ENCODE measurements around the gene PRR14L. TPM values are rescaled to one million over a fixed set of nuclear protein-coding genes. Genes with fewer than 3 reads are reported as not detected.
"Not testable (repeated sequence)": the region's sequence is repeated elsewhere in the genome, so short reads cannot be mapped to it uniquely, and the experiment has no call there.

The PRR14L gene
- total RNA-seq, 1 experiment from 2014 or later, result 42.5 TPM

DNA sequence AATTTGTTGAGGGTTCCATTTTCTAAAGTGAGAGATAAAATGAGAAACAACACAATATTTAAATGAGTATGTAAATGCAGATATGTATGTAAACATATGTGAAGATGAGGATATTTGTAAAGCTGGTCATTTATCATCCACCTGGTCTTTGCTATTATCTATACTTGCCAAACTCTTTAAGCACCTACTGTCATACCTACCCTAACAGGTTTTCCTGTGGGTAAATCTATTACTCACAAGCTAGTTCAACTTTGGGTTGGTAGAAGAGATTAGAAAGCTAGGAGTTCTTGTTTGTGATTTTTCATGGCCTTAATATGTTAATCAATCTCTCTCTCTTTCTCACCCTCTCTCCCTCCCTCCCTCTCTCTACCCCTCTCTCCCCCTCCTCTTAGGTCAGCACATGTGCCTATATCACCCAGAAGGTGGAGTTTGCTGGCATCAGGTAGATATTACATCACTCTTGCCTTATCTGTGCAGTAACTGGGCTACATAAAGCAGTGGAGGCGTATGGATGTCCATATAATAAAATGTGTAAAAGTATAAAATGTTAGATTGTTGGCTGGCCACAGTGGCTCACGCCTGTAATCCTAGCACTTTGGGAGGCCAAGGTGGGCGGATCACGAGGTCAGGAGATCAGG is 18.6 kb upstream of the PRR14L start:
- Mint-ChIP-seq H3K4me3 (ENCODE audit: unreplicated experiment) (no peak overlapping the region), H3K4me1 (ENCODE audit: low read depth, unreplicated experiment) (no peaks in the 10 kb centered on the region), H3K36me3 (ENCODE audit: insufficient read depth, unreplicated experiment) (peaks cover 41% of the 10 kb centered on the region), H3K9me3 (ENCODE audit: unreplicated experiment) (no peaks in the 10 kb centered on the region), H3K27ac (ENCODE audit: unreplicated experiment) (no peak overlapping the region), H3K27me3 (ENCODE audit: insufficient read depth, unreplicated experiment) (no peaks in the 10 kb centered on the region)
- TF ChIP-seq, protein P1, sequence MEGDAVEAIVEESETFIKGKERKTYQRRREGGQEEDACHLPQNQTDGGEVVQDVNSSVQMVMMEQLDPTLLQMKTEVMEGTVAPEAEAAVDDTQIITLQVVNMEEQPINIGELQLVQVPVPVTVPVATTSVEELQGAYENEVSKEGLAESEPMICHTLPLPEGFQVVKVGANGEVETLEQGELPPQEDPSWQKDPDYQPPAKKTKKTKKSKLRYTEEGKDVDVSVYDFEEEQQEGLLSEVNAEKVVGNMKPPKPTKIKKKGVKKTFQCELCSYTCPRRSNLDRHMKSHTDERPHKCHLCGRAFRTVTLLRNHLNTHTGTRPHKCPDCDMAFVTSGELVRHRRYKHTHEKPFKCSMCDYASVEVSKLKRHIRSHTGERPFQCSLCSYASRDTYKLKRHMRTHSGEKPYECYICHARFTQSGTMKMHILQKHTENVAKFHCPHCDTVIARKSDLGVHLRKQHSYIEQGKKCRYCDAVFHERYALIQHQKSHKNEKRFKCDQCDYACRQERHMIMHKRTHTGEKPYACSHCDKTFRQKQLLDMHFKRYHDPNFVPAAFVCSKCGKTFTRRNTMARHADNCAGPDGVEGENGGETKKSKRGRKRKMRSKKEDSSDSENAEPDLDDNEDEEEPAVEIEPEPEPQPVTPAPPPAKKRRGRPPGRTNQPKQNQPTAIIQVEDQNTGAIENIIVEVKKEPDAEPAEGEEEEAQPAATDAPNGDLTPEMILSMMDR (IDR thresholded peaks at IDR 0.05; ENCODE audit: insufficient read depth in 1 of 2, low read depth in 1 of 2, low read length in 1 of 2, severe bottlenecking in 1 of 2, unreplicated experiment in 1 of 2), result no peak
- Histone ChIP-seq H3K27me3 (replicated peaks; ENCODE audit: control insufficient read depth, insufficient read depth, low read length) (no peaks in the 10 kb centered on the region), H3K36me3 (ENCODE audit: control insufficient read depth, insufficient read depth, low read length) (0 out of 2 replicates have a peak, but pooled peaks cover 1% of the 10 kb centered on the region), H3K4me1 (no peaks in the 10 kb centered on the region), H3K9me3 (no peaks in the 10 kb centered on the region), H3K4me3 (ENCODE audit: low read depth, low read length) (no peak overlapping the region)
- no TSS peak for BruUV-seq (replicated peaks)
- CTCF ChIA-PET, result no interaction called here
- POLR2A ChIA-PET, result no interaction called here
- intact Hi-C loops (cut with micrococcal nuclease; ENCODE audit: unreplicated experiment), result no loop called here
- DNase-seq, result no peak

DNA sequence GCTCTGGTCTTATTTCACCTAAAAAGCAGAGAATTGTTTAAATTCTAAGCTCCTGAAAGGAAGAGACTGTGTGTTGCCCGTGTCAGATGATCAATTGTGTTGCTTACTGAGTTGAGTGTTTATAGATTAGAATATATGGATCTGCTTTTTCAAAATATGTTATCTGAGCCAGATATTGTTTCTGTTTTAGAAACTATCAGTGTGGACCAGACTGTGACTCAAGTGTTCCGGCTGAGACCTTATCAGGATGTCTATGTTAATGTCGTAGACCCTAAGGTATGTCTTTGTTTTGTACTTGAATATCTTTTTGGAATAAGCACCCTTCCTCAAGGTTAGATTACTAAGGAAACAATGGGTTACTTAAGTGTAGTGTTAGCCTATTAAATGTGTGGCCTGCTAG is 14.9 kb upstream of the PRR14L start:
- ChIA-PET CTCF (no interaction called here), POLR2A (no interaction called here)
- no peaks in the 10 kb centered on the region for H3K4me1 Mint-ChIP-seq (ENCODE audit: low read depth, unreplicated experiment)
- no peak overlapping the region for H3K4me3 Mint-ChIP-seq (ENCODE audit: unreplicated experiment)
- H3K27me3 Mint-ChIP-seq (ENCODE audit: insufficient read depth, unreplicated experiment), result no peaks in the 10 kb centered on the region
- H3K4me1 ChIP-seq, result no peaks in the 10 kb centered on the region
- H3K27me3 ChIP-seq (replicated peaks; ENCODE audit: control insufficient read depth, insufficient read depth, low read length), result no peaks in the 10 kb centered on the region
- intact Hi-C loops (cut with micrococcal nuclease; ENCODE audit: unreplicated experiment), result no loop called here
- H3K27ac Mint-ChIP-seq (ENCODE audit: unreplicated experiment), result no peak overlapping the region
- no peaks in the 10 kb centered on the region for H3K9me3 ChIP-seq
- no peaks in the 10 kb centered on the region for H3K9me3 Mint-ChIP-seq (ENCODE audit: unreplicated experiment)
- H3K4me3 ChIP-seq (ENCODE audit: low read depth, low read length), result no peak overlapping the region
- BruUV-seq (replicated peaks), result no TSS peak
- no peaks in the 10 kb centered on the region for H3K36me3 ChIP-seq (ENCODE audit: control insufficient read depth, insufficient read depth, low read length)
- H3K36me3 Mint-ChIP-seq (ENCODE audit: insufficient read depth, unreplicated experiment), result peaks cover 31% of the 10 kb centered on the region
- TF ChIP-seq, protein P1 (IDR thresholded peaks at IDR 0.05; ENCODE audit: insufficient read depth in 1 of 2, low read depth in 1 of 2, low read length in 1 of 2, severe bottlenecking in 1 of 2, unreplicated experiment in 1 of 2), result no peak
- no peak for DNase-seq

DNA sequence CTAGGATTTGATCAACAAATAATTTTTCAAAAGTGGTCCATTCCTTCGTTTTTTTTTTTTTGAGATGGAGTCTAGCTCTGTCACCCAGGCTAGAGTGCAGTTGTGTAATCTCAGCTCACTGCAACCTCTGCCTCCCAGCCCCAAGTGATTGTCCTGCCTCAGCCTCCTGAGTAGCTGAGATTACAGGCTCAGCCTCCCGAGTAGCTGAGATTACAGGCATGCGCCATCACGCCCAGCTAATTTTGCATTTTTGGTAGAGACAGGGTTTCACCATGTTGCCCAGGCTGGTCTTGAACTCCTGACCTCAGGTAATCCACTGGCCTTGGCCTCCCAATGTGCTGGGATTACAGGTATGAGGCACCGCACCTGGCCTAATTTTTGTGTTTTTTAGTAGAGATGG is 8.9 kb upstream of the PRR14L start:
- H3K4me3 ChIP-seq (ENCODE audit: low read depth, low read length); POLR2A ChIA-PET; H3K4me3 Mint-ChIP-seq (ENCODE audit: unreplicated experiment); H3K27ac Mint-ChIP-seq (ENCODE audit: unreplicated experiment); intact Hi-C loops (cut with micrococcal nuclease; ENCODE audit: unreplicated experiment); H3K36me3 ChIP-seq (ENCODE audit: control insufficient read depth, insufficient read depth, low read length); H3K9me3 ChIP-seq; H3K4me1 ChIP-seq; DNase-seq; H3K9me3 Mint-ChIP-seq (ENCODE audit: unreplicated experiment); H3K36me3 Mint-ChIP-seq (ENCODE audit: insufficient read depth, unreplicated experiment); H3K27me3 ChIP-seq (replicated peaks; ENCODE audit: control insufficient read depth, insufficient read depth, low read length); H3K27me3 Mint-ChIP-seq (ENCODE audit: insufficient read depth, unreplicated experiment); BruUV-seq (replicated peaks): not testable (repeated sequence)
- CTCF ChIA-PET, result interaction anchor here (0.6 kb wide), 2 partner anchors 211 to 218 kb away, joined by 3 to 4 read pairs; no protein-coding TSS in a partner anchor
- H3K4me1 Mint-ChIP-seq (ENCODE audit: low read depth, unreplicated experiment), result peaks cover 16% of the 10 kb centered on the region

Measured in Caco-2 (cell line).